ENCODE data around the gene UBE2D1. TPM values are rescaled to one million over a fixed set of nuclear protein-coding genes. Genes with fewer than 3 reads are reported as not detected.

UBE2D1 gene
- total RNA-seq, 1 experiment from 2014 or later: 13.8 TPM

- in situ Hi-C loops (cut with HindIII; ENCODE audit: low pct_unique_long_range_greater_than_20kb, low sequenced_read_pairs): no loop called here
- no peak for DNase-seq (ENCODE audit: low read depth, low spot score)
These were observed 4.4 kb upstream of the UBE2D1 start for GRCh38 chr10:58330431-58330830.

GRCh38 chr10:58331646-58332045, 3.2 kb upstream of the UBE2D1 start:
- no peak for DNase-seq (ENCODE audit: low read depth, low spot score)

GRCh38 chr10:58335306-58336005, 650 bp downstream of the UBE2D1 start:
- in situ Hi-C loops (cut with HindIII; ENCODE audit: low pct_unique_long_range_greater_than_20kb, low sequenced_read_pairs): no loop called here

More at GRCh38 chr10:58331646-58332045, 3.2 kb upstream of the UBE2D1 start:
- in situ Hi-C loops (cut with HindIII; ENCODE audit: low pct_unique_long_range_greater_than_20kb, low sequenced_read_pairs): no loop called here

GRCh38 chr10:58336242-58336641, 1.4 kb downstream of the UBE2D1 start:
- DNase-seq (ENCODE audit: low read depth, low spot score): no peak
- in situ Hi-C loops (cut with HindIII; ENCODE audit: low pct_unique_long_range_greater_than_20kb, low sequenced_read_pairs): no loop called here

More at GRCh38 chr10:58335306-58336005, 650 bp downstream of the UBE2D1 start:
- peak; percentile 13 for DNase-seq (ENCODE audit: low read depth, low spot score)

- in situ Hi-C loops (cut with HindIII; ENCODE audit: low pct_unique_long_range_greater_than_20kb, low sequenced_read_pairs): no loop called here
- no peak for DNase-seq (ENCODE audit: low read depth, low spot score)
These were observed 6.6 kb downstream of the UBE2D1 start for GRCh38 chr10:58341422-58341821.

- no peak for DNase-seq (ENCODE audit: low read depth, low spot score)
- in situ Hi-C loops (cut with HindIII; ENCODE audit: low pct_unique_long_range_greater_than_20kb, low sequenced_read_pairs): no loop called here
These were observed 7.1 kb downstream of the UBE2D1 start for GRCh38 chr10:58341947-58342346.

- in situ Hi-C loops (cut with HindIII; ENCODE audit: low pct_unique_long_range_greater_than_20kb, low sequenced_read_pairs): no loop called here
- no peak for DNase-seq (ENCODE audit: low read depth, low spot score)
These were observed 13.2 kb downstream of the UBE2D1 start for GRCh38 chr10:58347967-58348366.

GRCh38 chr10:58348571-58349033, 13.8 kb downstream of the UBE2D1 start:
- in situ Hi-C loops (cut with HindIII; ENCODE audit: low pct_unique_long_range_greater_than_20kb, low sequenced_read_pairs): no loop called here
- peak; percentile 52 for DNase-seq (ENCODE audit: low read depth, low spot score)

- no peak for DNase-seq (ENCODE audit: low read depth, low spot score)
- in situ Hi-C loops (cut with HindIII; ENCODE audit: low pct_unique_long_range_greater_than_20kb, low sequenced_read_pairs): no loop called here
These were observed 15.2 kb downstream of the UBE2D1 start for GRCh38 chr10:58350023-58350422.

- DNase-seq (ENCODE audit: low read depth, low spot score): no peak
- in situ Hi-C loops (cut with HindIII; ENCODE audit: low pct_unique_long_range_greater_than_20kb, low sequenced_read_pairs): no loop called here
These were observed 16.0 kb downstream of the UBE2D1 start for GRCh38 chr10:58350619-58351323.

GRCh38 chr10:58351616-58352578, 17.1 kb downstream of the UBE2D1 start:
- in situ Hi-C loops (cut with HindIII; ENCODE audit: low pct_unique_long_range_greater_than_20kb, low sequenced_read_pairs): no loop called here

GRCh38 chr10:58352956-58353610, 18.3 kb downstream of the UBE2D1 start:
- in situ Hi-C loops (cut with HindIII; ENCODE audit: low pct_unique_long_range_greater_than_20kb, low sequenced_read_pairs): no loop called here
- DNase-seq (ENCODE audit: low read depth, low spot score): no peak

More at GRCh38 chr10:58351616-58352578, 17.1 kb downstream of the UBE2D1 start:
- peak; percentile 36 for DNase-seq (ENCODE audit: low read depth, low spot score)

GRCh38 chr10:58356756-58357155, 21.9 kb downstream of the UBE2D1 start:
- no peak for DNase-seq (ENCODE audit: low read depth, low spot score)
- in situ Hi-C loops (cut with HindIII; ENCODE audit: low pct_unique_long_range_greater_than_20kb, low sequenced_read_pairs): no loop called here

GRCh38 chr10:58358314-58358933, 23.6 kb downstream of the UBE2D1 start:
- DNase-seq (ENCODE audit: low read depth, low spot score): no peak
- in situ Hi-C loops (cut with HindIII; ENCODE audit: low pct_unique_long_range_greater_than_20kb, low sequenced_read_pairs): no loop called here

- no peak for DNase-seq (ENCODE audit: low read depth, low spot score)
- in situ Hi-C loops (cut with HindIII; ENCODE audit: low pct_unique_long_range_greater_than_20kb, low sequenced_read_pairs): no loop called here
These were observed 24.1 kb downstream of the UBE2D1 start for GRCh38 chr10:58358947-58359346.

GRCh38 chr10:58359541-58359940, 24.7 kb downstream of the UBE2D1 start:
- DNase-seq (ENCODE audit: low read depth, low spot score): no peak
- in situ Hi-C loops (cut with HindIII; ENCODE audit: low pct_unique_long_range_greater_than_20kb, low sequenced_read_pairs): no loop called here

- in situ Hi-C loops (cut with HindIII; ENCODE audit: low pct_unique_long_range_greater_than_20kb, low sequenced_read_pairs): no loop called here
These were observed 25.7 kb downstream of the UBE2D1 start for GRCh38 chr10:58360412-58361004.

More at GRCh38 chr10:58360412-58361004, 25.7 kb downstream of the UBE2D1 start:
- no peak for DNase-seq (ENCODE audit: low read depth, low spot score)
